IMR-90 (cell line): Measurements from ENCODE around the gene PATL2. TPM values are rescaled to one million over a fixed set of nuclear protein-coding genes. Genes with fewer than 3 reads are reported as not detected.

Experiments
- ATAC-seq: fragments of 200-7000 bp; cut with Tn5 transposase; 2 replicates; pipeline ENCODE4 v1.9.1; 2020; ENCODE audit warnings: low read depth, mild to moderate bottlenecking, moderate library complexity
- BruUV-seq: library from RNA; stranded (reverse); fragments of 400-500 nt; replicated peaks from 2 replicates; lab custom pipeline; 2021; lab: Mats Ljungman, UMichigan
- CTCF ChIA-PET: fragments of 300-600 bp; formaldehyde crosslinking; extraction: SDS; loops from one replicate; lab custom pipeline; 2021; ENCODE audit warnings: antibody characterized with exemption; lab: Yijun Ruan, JAX
- POLR2A ChIA-PET: fragments of 300-600 bp; sonication (Branson Sonifier 250); formaldehyde crosslinking; loops from one replicate; lab custom pipeline; 2022; ENCODE audit warnings: antibody characterized with exemption; ENCODE audit not compliant: unreplicated experiment; lab: Charles Lee
- DNase-seq: peaks from one replicate; pipeline ENCODE4 v3.0.0; 2013
- H2AFZ ChIP-seq: replicated peaks from 2 replicates; pipeline ENCODE3; 2013; ENCODE audit warnings: low read length, mild to moderate bottlenecking; ENCODE audit not compliant: poor library complexity
- H2AK5ac ChIP-seq: 2 replicates; pipeline ENCODE4 v1.6.1; 2013; ENCODE audit warnings: low read depth, low read length, inconsistent platforms
- H2AK9ac ChIP-seq: replicated peaks from 2 replicates; pipeline ENCODE3; 2013; ENCODE audit warnings: mild to moderate bottlenecking, low read depth, low read length, moderate library complexity; ENCODE audit not compliant: poor library complexity
- H2BK120ac ChIP-seq: 2 replicates; pipeline ENCODE4 v1.6.1; 2013; ENCODE audit warnings: low read depth, low read length, inconsistent platforms
- H2BK15ac ChIP-seq: 3 replicates; pipeline ENCODE4 v1.6.1; 2013; ENCODE audit warnings: low read depth, low read length, inconsistent platforms
- H2BK20ac ChIP-seq: 2 replicates; pipeline ENCODE4 v1.6.1; 2013; ENCODE audit warnings: low read depth, mild to moderate bottlenecking, inconsistent platforms, low read length, moderate library complexity
- H2BK5ac ChIP-seq: 2 replicates; pipeline ENCODE4 v1.6.1; 2013; ENCODE audit warnings: mild to moderate bottlenecking, low read depth, low read length, inconsistent platforms; ENCODE audit not compliant: poor library complexity, severe bottlenecking
- H3K14ac ChIP-seq: replicated peaks from 2 replicates; pipeline ENCODE4 v1.6.1; 2013; ENCODE audit warnings: low read depth, low read length, inconsistent platforms
- H3K18ac ChIP-seq: 2 replicates; pipeline ENCODE4 v1.6.1; 2013; ENCODE audit warnings: low read depth, low read length, control low read depth
- H3K23ac ChIP-seq: 2 replicates; pipeline ENCODE4 v1.6.1; 2013; ENCODE audit warnings: low read depth, low read length, inconsistent platforms
- H3K27ac ChIP-seq: 2 replicates; pipeline ENCODE4 v1.5.1; 2013; ENCODE audit warnings: mild to moderate bottlenecking, control low read depth, low read length; ENCODE audit not compliant: insufficient read depth
- H3K27me3 ChIP-seq: 2 replicates; pipeline ENCODE4 v1.6.1; 2013; ENCODE audit warnings: low read length; ENCODE audit not compliant: control insufficient read depth, insufficient read depth
- H3K36me3 ChIP-seq: 2 replicates; pipeline ENCODE4 v1.6.1; 2013; ENCODE audit warnings: low read length, mixed read lengths; ENCODE audit not compliant: control insufficient read depth, insufficient read depth
- H3K4ac ChIP-seq: 2 replicates; pipeline ENCODE4 v1.6.1; 2013; ENCODE audit warnings: low read depth, low read length, inconsistent platforms
- H3K4me1 ChIP-seq: 2 replicates; pipeline ENCODE4 v1.6.1; 2013; ENCODE audit warnings: low read length, mixed read lengths; ENCODE audit not compliant: control insufficient read depth, insufficient read depth
- H3K4me2 ChIP-seq: 2 replicates; pipeline ENCODE4 v1.6.1; 2013; ENCODE audit warnings: low read depth, mild to moderate bottlenecking, control low read depth, low read length, moderate library complexity
- H3K4me3 ChIP-seq: 2 replicates; pipeline ENCODE4 v1.5.1; 2013; ENCODE audit warnings: low read depth, mild to moderate bottlenecking, control low read depth, low read length, moderate library complexity; ENCODE audit not compliant: insufficient read depth
- H3K56ac ChIP-seq: 2 replicates; pipeline ENCODE4 v1.6.1; 2013; ENCODE audit warnings: low read length, inconsistent platforms; ENCODE audit not compliant: insufficient read depth; ENCODE audit errors: extremely low read depth
- H3K79me1 ChIP-seq, 2 experiments: 2 replicates each; pipeline ENCODE4 v1.6.1; 2013; ENCODE audit warnings: low read length in 2 of 2, inconsistent platforms in 1 of 2, low read depth in 1 of 2
- H3K9ac ChIP-seq: 2 replicates; pipeline ENCODE4 v1.6.1; 2013; ENCODE audit warnings: low read depth, low read length, control low read depth
- H3K9me1 ChIP-seq: 2 replicates; pipeline ENCODE4 v1.6.1; 2013; ENCODE audit warnings: low read length, inconsistent platforms; ENCODE audit not compliant: insufficient read depth
- H3K9me3 ChIP-seq: 2 replicates; pipeline ENCODE4 v1.6.1; 2013; ENCODE audit warnings: low read length; ENCODE audit not compliant: control insufficient read depth, insufficient read depth
- H4K20me1 ChIP-seq: 2 replicates; pipeline ENCODE4 v1.6.1; 2013; ENCODE audit warnings: low read length, inconsistent platforms; ENCODE audit not compliant: insufficient read depth
- H4K5ac ChIP-seq: 2 replicates; pipeline ENCODE4 v1.6.1; 2013; ENCODE audit warnings: mild to moderate bottlenecking, low read depth, low read length, control low read depth
- H4K8ac ChIP-seq, 2 experiments: 2 replicates each; pipeline ENCODE4 v1.6.1; 2013; ENCODE audit warnings: low read depth in 2 of 2, low read length in 2 of 2, control low read depth in 1 of 2, inconsistent platforms in 1 of 2
- H4K91ac ChIP-seq: 2 replicates; pipeline ENCODE4 v1.6.1; 2013; ENCODE audit warnings: low read depth, low read length, inconsistent platforms; ENCODE audit not compliant: insufficient read depth
- BHLHE40 ChIP-seq: fragments of 150-350 bp; IDR thresholded peaks from 2 replicates; pipeline ENCODE4 v1.6.1; 2016; ENCODE audit warnings: mild to moderate bottlenecking, low read depth, low read length
- CEBPB ChIP-seq: IDR thresholded peaks from 2 replicates; pipeline ENCODE4 v1.6.1; 2012; ENCODE audit warnings: low read depth, low read length, improper control_type of control experiment
- CHD1 ChIP-seq: IDR thresholded peaks from 2 replicates; pipeline ENCODE4 v1.6.1; 2012; ENCODE audit warnings: low read depth, low read length, improper control_type of control experiment
- MAFK ChIP-seq: IDR thresholded peaks from 2 replicates; pipeline ENCODE4 v1.6.1; 2012; ENCODE audit warnings: low read depth, low read length, improper control_type of control experiment
- MAZ ChIP-seq: IDR thresholded peaks from 2 replicates; pipeline ENCODE4 v1.6.1; 2012; ENCODE audit warnings: low read depth, mild to moderate bottlenecking, low read length, improper control_type of control experiment, moderate library complexity, borderline replicate concordance
- MXI1 ChIP-seq: IDR thresholded peaks from 2 replicates; pipeline ENCODE4 v1.6.1; 2012; ENCODE audit warnings: low read depth, mild to moderate bottlenecking, low read length, moderate library complexity, borderline replicate concordance
- NFE2L2 ChIP-seq: fragments of 150-350 bp; IDR thresholded peaks from 2 replicates; pipeline ENCODE4 v1.6.1; 2016; ENCODE audit warnings: low read depth, mild to moderate bottlenecking, low read length
- POLR2A ChIP-seq: IDR thresholded peaks from 2 replicates; pipeline ENCODE4 v1.6.1; 2012; ENCODE audit warnings: mild to moderate bottlenecking, low read depth, low read length
- RAD21 ChIP-seq: IDR thresholded peaks from 2 replicates; pipeline ENCODE4 v1.6.1; 2012; ENCODE audit warnings: low read length, improper control_type of control experiment
- RCOR1 ChIP-seq: IDR thresholded peaks from 2 replicates; pipeline ENCODE4 v1.6.1; 2012; ENCODE audit warnings: mild to moderate bottlenecking, low read length, improper control_type of control experiment; ENCODE audit not compliant: insufficient replicate concordance
- RFX5 ChIP-seq: IDR thresholded peaks from 2 replicates; pipeline ENCODE4 v1.8.0; 2012; ENCODE audit warnings: low read depth, mild to moderate bottlenecking, low read length, moderate library complexity
- WGBS, 2 experiments: methylation state at CpG; one replicate each; pipeline versions ENCODE4 v1.1.5 to v1.1.7; 2013; ENCODE audit warnings: missing lambda C conversion rate in 2 of 2; ENCODE audit not compliant: insufficient read length in 1 of 2; ENCODE audit errors: extremely low coverage in 2 of 2; 5-methylcytosine and 5-hydroxymethylcytosine counted together
- dilution Hi-C: fragments of 300-500 bp; cut with HindIII; formaldehyde crosslinking; loops from one replicate; pipeline ENCODE4 v1.14.3; 2018; ENCODE audit warnings: low sequenced_read_pairs; ENCODE audit not compliant: unreplicated experiment
- in situ Hi-C: fragments of 300-500 bp; cut with MboI; formaldehyde crosslinking; loops from 3 replicates; pipeline ENCODE4 v1.14.3; 2019; ENCODE audit warnings: low sequenced_read_pairs, inconsistent platforms, mixed read lengths
- intact Hi-C: fragments of 100-400 bp; cut with micrococcal nuclease; formaldehyde crosslinking; loops from 2 replicates; pipeline ENCODE4 v1.10.0; 2022
- polyA plus RNA-seq, 3 experiments: library from polyadenylated mRNA; depleted of rRNA; stranded (reverse); fragments of >200 nt; gene quantifications; 2 replicates each; pipeline ENCODE4 v1.2.3, GENCODE V29; 2012; ENCODE audit warnings: low replicate concordance in 1 of 3
- total RNA-seq: library from RNA; depleted of rRNA; stranded (reverse); fragments of >200 nt; gene quantifications from 2 replicates; pipeline ENCODE4 v1.2.3, GENCODE V29; 2012
- TF ChIP-seq, protein P1 (sequence below): fragments of 150-350 bp; IDR thresholded peaks from 2 replicates; pipeline ENCODE4 v1.6.1; 2016; ENCODE audit warnings: low read depth, mild to moderate bottlenecking, low read length, moderate library complexity, borderline replicate concordance
- TF ChIP-seq, protein P2 (sequence below): conservative IDR thresholded peaks from 2 replicates; pipeline ENCODE4 v1.5.1; 2012; ENCODE audit warnings: mild to moderate bottlenecking, low read depth, low read length, improper control_type of control experiment
- TF ChIP-seq, protein P3 (sequence below): fragments of 150-350 bp; IDR thresholded peaks from 2 replicates; pipeline ENCODE4 v1.6.1; 2017; ENCODE audit warnings: mild to moderate bottlenecking, antibody characterized with exemption, low read length, low read depth

The PATL2 gene
- total and polyA plus RNA-seq, 2 of the 4 experiments (the other 2 are of a cell fraction) = 0.10 TPM; not detected in 1

DNA sequence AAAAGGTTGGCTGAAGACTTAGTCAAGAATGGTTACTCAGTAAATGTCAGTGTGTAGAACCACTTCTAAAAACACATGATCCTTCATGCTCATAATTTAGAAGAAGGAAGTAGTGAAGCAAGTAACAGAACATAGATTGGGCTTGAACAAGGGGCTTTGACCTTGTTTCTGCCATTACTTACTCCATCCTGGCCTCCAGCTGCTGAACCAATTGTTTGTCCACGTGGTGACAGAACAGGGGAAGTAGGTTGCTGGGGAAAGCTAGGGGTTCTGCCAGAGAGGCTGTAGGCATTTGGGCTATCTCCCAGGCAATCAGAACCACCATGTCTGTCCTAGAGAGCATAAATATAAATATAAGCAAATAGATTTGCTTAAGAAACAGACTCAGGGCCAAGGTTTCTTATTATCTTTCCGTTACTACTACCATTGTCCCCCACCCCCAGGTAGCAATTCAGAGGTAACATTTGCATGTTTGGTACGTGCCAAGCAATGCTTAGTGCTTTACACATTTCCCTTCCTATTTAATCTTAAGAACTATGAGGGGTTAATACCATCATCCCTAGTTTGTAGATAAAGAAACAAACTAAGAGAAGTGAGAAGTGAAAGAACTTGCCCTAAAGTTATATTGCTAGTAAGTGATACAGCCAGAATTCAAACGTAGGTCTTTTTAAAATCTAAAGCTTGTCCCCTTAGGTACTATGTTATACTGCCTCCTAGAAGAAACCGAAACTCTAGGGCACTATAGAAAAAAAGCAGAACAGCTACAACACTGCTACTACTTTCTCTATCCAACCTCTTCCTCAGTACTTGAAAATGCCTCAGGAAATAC is 44.7 kb downstream of the PATL2 start:
- Histone ChIP-seq H3K23ac (no peak overlapping the region), H3K27me3 (peaks cover 15% of the 10 kb centered on the region), H4K8ac (no peak overlapping the region), H3K56ac (no peak overlapping the region), H3K27ac (no peak overlapping the region), H3K14ac (no peak overlapping the region), H2BK5ac (no peak overlapping the region), H3K4me3 (no peak overlapping the region), H4K91ac (no peak overlapping the region), H3K4ac (no peak overlapping the region), H3K18ac (no peak overlapping the region), H3K9ac (no peak overlapping the region), H3K79me1 (peaks cover 6 to 16% of the 10 kb centered on the region in 2 experiments; a peak in 3 of 4 replicates), H2BK20ac (no peak overlapping the region), H4K5ac (no peak overlapping the region), H2BK15ac (no peak overlapping the region), H3K9me1 (peaks cover 7% of the 10 kb centered on the region; the same call in 1 of the 2 replicates), H2AFZ (no peak overlapping the region), H2BK120ac (no peak overlapping the region), H2AK9ac (no peak overlapping the region), H2AK5ac (no peak overlapping the region), H3K36me3 (no peaks in the 10 kb centered on the region), H4K20me1 (no peaks in the 10 kb centered on the region), H3K9me3 (no peaks in the 10 kb centered on the region), H3K4me1 (0 out of 2 replicates have a peak, but pooled peaks cover 3% of the 10 kb centered on the region), H3K4me2 (no peak overlapping the region; the same call in 1 of the 2 replicates)
- in situ Hi-C loops (loop anchor here (5.0 kb wide), 1 partner anchor 71 kb away; the partner anchor contains the start of gene TRIM69), dilution Hi-C loops (no loop called here), intact Hi-C loops (loop anchor here (5.0 kb wide), 1 partner anchor 36 kb away; no protein-coding TSS in a partner anchor)
- no TSS peak for BruUV-seq
- POLR2A ChIA-PET = no interaction called here
- no peak for DNase-seq
- ATAC-seq = no peak
- no CpG with 5 or more reads among the region's 5 CpGs for whole genome bisulfite sequencing, 2 experiments
- CTCF ChIA-PET = interaction anchor here (1.1 kb wide), 1 partner anchor 69 kb away, joined by 4 read pairs; the partner anchor contains the start of gene TRIM69
- TF ChIP-seq, protein P1, sequence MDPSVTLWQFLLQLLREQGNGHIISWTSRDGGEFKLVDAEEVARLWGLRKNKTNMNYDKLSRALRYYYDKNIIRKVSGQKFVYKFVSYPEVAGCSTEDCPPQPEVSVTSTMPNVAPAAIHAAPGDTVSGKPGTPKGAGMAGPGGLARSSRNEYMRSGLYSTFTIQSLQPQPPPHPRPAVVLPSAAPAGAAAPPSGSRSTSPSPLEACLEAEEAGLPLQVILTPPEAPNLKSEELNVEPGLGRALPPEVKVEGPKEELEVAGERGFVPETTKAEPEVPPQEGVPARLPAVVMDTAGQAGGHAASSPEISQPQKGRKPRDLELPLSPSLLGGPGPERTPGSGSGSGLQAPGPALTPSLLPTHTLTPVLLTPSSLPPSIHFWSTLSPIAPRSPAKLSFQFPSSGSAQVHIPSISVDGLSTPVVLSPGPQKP = no peak
- TF ChIP-seq, protein P2, sequence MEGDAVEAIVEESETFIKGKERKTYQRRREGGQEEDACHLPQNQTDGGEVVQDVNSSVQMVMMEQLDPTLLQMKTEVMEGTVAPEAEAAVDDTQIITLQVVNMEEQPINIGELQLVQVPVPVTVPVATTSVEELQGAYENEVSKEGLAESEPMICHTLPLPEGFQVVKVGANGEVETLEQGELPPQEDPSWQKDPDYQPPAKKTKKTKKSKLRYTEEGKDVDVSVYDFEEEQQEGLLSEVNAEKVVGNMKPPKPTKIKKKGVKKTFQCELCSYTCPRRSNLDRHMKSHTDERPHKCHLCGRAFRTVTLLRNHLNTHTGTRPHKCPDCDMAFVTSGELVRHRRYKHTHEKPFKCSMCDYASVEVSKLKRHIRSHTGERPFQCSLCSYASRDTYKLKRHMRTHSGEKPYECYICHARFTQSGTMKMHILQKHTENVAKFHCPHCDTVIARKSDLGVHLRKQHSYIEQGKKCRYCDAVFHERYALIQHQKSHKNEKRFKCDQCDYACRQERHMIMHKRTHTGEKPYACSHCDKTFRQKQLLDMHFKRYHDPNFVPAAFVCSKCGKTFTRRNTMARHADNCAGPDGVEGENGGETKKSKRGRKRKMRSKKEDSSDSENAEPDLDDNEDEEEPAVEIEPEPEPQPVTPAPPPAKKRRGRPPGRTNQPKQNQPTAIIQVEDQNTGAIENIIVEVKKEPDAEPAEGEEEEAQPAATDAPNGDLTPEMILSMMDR = no peak
- no peak for TF ChIP-seq POLR2A
- TF ChIP-seq RFX5 = no peak
- TF ChIP-seq, protein P3, sequence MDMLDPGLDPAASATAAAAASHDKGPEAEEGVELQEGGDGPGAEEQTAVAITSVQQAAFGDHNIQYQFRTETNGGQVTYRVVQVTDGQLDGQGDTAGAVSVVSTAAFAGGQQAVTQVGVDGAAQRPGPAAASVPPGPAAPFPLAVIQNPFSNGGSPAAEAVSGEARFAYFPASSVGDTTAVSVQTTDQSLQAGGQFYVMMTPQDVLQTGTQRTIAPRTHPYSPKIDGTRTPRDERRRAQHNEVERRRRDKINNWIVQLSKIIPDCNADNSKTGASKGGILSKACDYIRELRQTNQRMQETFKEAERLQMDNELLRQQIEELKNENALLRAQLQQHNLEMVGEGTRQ = no peak
- TF ChIP-seq CEBPB = no peak
- TF ChIP-seq NFE2L2 = no peak
- no peak for TF ChIP-seq MAZ
- TF ChIP-seq RAD21 = no peak
- no peak for TF ChIP-seq MAFK
- TF ChIP-seq MXI1 = no peak
- no peak for TF ChIP-seq RCOR1
- no peak for TF ChIP-seq CHD1
- TF ChIP-seq BHLHE40 = no peak
